ENCODE data around the gene CHST15.

CHST15 gene

GRCh38 chr10:124013916-124014315 lies 79.5 kb downstream of the CHST15 start:
- Histone ChIP-seq H3K9me3 (ENCODE audit: control insufficient read depth, low read length) (no peaks in the 10 kb centered on the region), H3K4me1 (ENCODE audit: control insufficient read depth, insufficient read depth, low read length) (peaks cover 3% of the 10 kb centered on the region), H3K27me3 (ENCODE audit: control insufficient read depth, insufficient read depth, low read length, poor library complexity, severe bottlenecking) (no peaks in the 10 kb centered on the region), H3K27ac (ENCODE audit: insufficient read depth, low read depth, low read length, poor library complexity, severe bottlenecking) (no peak overlapping the region), H3K36me3 (ENCODE audit: control insufficient read depth, insufficient read depth, low read length) (no peaks in the 10 kb centered on the region), H3K4me3 (ENCODE audit: insufficient read depth, low read depth, low read length) (no peak overlapping the region)
- 92% methylated on average over 1 of the region's 1 CpG; no CpG with 5 or more reads in 1 of the 2 experiments for WGBS, 2 experiments

- no peaks in the 10 kb centered on the region for H3K9me3 ChIP-seq (ENCODE audit: control insufficient read depth, low read length)
These were observed 80.4 kb downstream of the CHST15 start for GRCh38 chr10:124012991-124013390.

GRCh38 chr10:124012583-124012982 lies 80.8 kb downstream of the CHST15 start:
- no peaks in the 10 kb centered on the region for H3K36me3 ChIP-seq (ENCODE audit: control insufficient read depth, insufficient read depth, low read length)
- H3K9me3 ChIP-seq (ENCODE audit: control insufficient read depth, low read length) = no peaks in the 10 kb centered on the region
- 89 to 91% methylated on average over 3 of the region's 3 CpGs for WGBS, 2 experiments
- H3K27ac ChIP-seq (ENCODE audit: insufficient read depth, low read depth, low read length, poor library complexity, severe bottlenecking) = no peak overlapping the region
- H3K4me3 ChIP-seq (ENCODE audit: insufficient read depth, low read depth, low read length) = no peak overlapping the region
- no peaks in the 10 kb centered on the region for H3K27me3 ChIP-seq (ENCODE audit: control insufficient read depth, insufficient read depth, low read length, poor library complexity, severe bottlenecking)
- H3K4me1 ChIP-seq (ENCODE audit: control insufficient read depth, insufficient read depth, low read length) = peaks cover 3% of the 10 kb centered on the region

More at GRCh38 chr10:124012991-124013390, 80.4 kb downstream of the CHST15 start:
- peaks cover 3% of the 10 kb centered on the region for H3K4me1 ChIP-seq (ENCODE audit: control insufficient read depth, insufficient read depth, low read length)
- H3K27ac ChIP-seq (ENCODE audit: insufficient read depth, low read depth, low read length, poor library complexity, severe bottlenecking) = no peak overlapping the region
- H3K36me3 ChIP-seq (ENCODE audit: control insufficient read depth, insufficient read depth, low read length) = no peaks in the 10 kb centered on the region
- no peaks in the 10 kb centered on the region for H3K27me3 ChIP-seq (ENCODE audit: control insufficient read depth, insufficient read depth, low read length, poor library complexity, severe bottlenecking)
- WGBS, 2 experiments = 91 to 97% methylated on average over 7 of the region's 7 CpGs
- no peak overlapping the region for H3K4me3 ChIP-seq (ENCODE audit: insufficient read depth, low read depth, low read length)

- Histone ChIP-seq H3K27me3 (ENCODE audit: control insufficient read depth, insufficient read depth, low read length, poor library complexity, severe bottlenecking) (no peaks in the 10 kb centered on the region), H3K9me3 (ENCODE audit: control insufficient read depth, low read length) (no peaks in the 10 kb centered on the region), H3K4me3 (ENCODE audit: insufficient read depth, low read depth, low read length) (no peak overlapping the region), H3K36me3 (ENCODE audit: control insufficient read depth, insufficient read depth, low read length) (no peaks in the 10 kb centered on the region), H3K4me1 (ENCODE audit: control insufficient read depth, insufficient read depth, low read length) (peaks cover 3% of the 10 kb centered on the region), H3K27ac (ENCODE audit: insufficient read depth, low read depth, low read length, poor library complexity, severe bottlenecking) (no peak overlapping the region)
- WGBS, 2 experiments = 92 to 93% methylated on average over 5 of the region's 5 CpGs
These were observed 81.3 kb downstream of the CHST15 start for GRCh38 chr10:124012066-124012465.

GRCh38 chr10:124011464-124011863 lies 81.9 kb downstream of the CHST15 start:
- peaks cover 3% of the 10 kb centered on the region for H3K4me1 ChIP-seq (ENCODE audit: control insufficient read depth, insufficient read depth, low read length)
- no peak overlapping the region for H3K27ac ChIP-seq (ENCODE audit: insufficient read depth, low read depth, low read length, poor library complexity, severe bottlenecking)
- H3K4me3 ChIP-seq (ENCODE audit: insufficient read depth, low read depth, low read length) = no peak overlapping the region
- WGBS, 2 experiments = 90 to 91% methylated on average over 11 of the region's 11 CpGs
- no peaks in the 10 kb centered on the region for H3K27me3 ChIP-seq (ENCODE audit: control insufficient read depth, insufficient read depth, low read length, poor library complexity, severe bottlenecking)
- H3K9me3 ChIP-seq (ENCODE audit: control insufficient read depth, low read length) = no peaks in the 10 kb centered on the region
- H3K36me3 ChIP-seq (ENCODE audit: control insufficient read depth, insufficient read depth, low read length) = no peaks in the 10 kb centered on the region

- Histone ChIP-seq H3K4me3 (ENCODE audit: insufficient read depth, low read depth, low read length) (no peak overlapping the region), H3K27ac (ENCODE audit: insufficient read depth, low read depth, low read length, poor library complexity, severe bottlenecking) (no peak overlapping the region), H3K36me3 (ENCODE audit: control insufficient read depth, insufficient read depth, low read length) (no peaks in the 10 kb centered on the region), H3K9me3 (ENCODE audit: control insufficient read depth, low read length) (no peaks in the 10 kb centered on the region), H3K4me1 (ENCODE audit: control insufficient read depth, insufficient read depth, low read length) (peaks cover 8% of the 10 kb centered on the region), H3K27me3 (ENCODE audit: control insufficient read depth, insufficient read depth, low read length, poor library complexity, severe bottlenecking) (no peaks in the 10 kb centered on the region)
- 75 to 76% methylated on average over 22 of the region's 22 CpGs for WGBS, 2 experiments
These were observed 82.8 kb downstream of the CHST15 start for GRCh38 chr10:124010563-124011131.

GRCh38 chr10:124010024-124010423 lies 83.4 kb downstream of the CHST15 start:
- H3K36me3 ChIP-seq (ENCODE audit: control insufficient read depth, insufficient read depth, low read length) = no peaks in the 10 kb centered on the region
- H3K4me1 ChIP-seq (ENCODE audit: control insufficient read depth, insufficient read depth, low read length) = peaks cover 11% of the 10 kb centered on the region
- H3K9me3 ChIP-seq (ENCODE audit: control insufficient read depth, low read length) = no peaks in the 10 kb centered on the region
- H3K27ac ChIP-seq (ENCODE audit: insufficient read depth, low read depth, low read length, poor library complexity, severe bottlenecking) = no peak overlapping the region
- WGBS, 2 experiments = 95 to 97% methylated on average over 20 of the region's 20 CpGs
- H3K27me3 ChIP-seq (ENCODE audit: control insufficient read depth, insufficient read depth, low read length, poor library complexity, severe bottlenecking) = no peaks in the 10 kb centered on the region
- H3K4me3 ChIP-seq (ENCODE audit: insufficient read depth, low read depth, low read length) = no peak overlapping the region

- peaks cover 11% of the 10 kb centered on the region for H3K4me1 ChIP-seq (ENCODE audit: control insufficient read depth, insufficient read depth, low read length)
- no peak overlapping the region for H3K27ac ChIP-seq (ENCODE audit: insufficient read depth, low read depth, low read length, poor library complexity, severe bottlenecking)
- H3K36me3 ChIP-seq (ENCODE audit: control insufficient read depth, insufficient read depth, low read length) = no peaks in the 10 kb centered on the region
- no peak overlapping the region for H3K4me3 ChIP-seq (ENCODE audit: insufficient read depth, low read depth, low read length)
- no peaks in the 10 kb centered on the region for H3K9me3 ChIP-seq (ENCODE audit: control insufficient read depth, low read length)
- 95 to 96% methylated on average over 15 to 16 of the region's 16 CpGs for WGBS, 2 experiments
- no peaks in the 10 kb centered on the region for H3K27me3 ChIP-seq (ENCODE audit: control insufficient read depth, insufficient read depth, low read length, poor library complexity, severe bottlenecking)
These were observed 84.0 kb downstream of the CHST15 start for GRCh38 chr10:124009231-124010015.

- Histone ChIP-seq H3K27ac (ENCODE audit: insufficient read depth, low read depth, low read length, poor library complexity, severe bottlenecking) (no peak overlapping the region), H3K36me3 (ENCODE audit: control insufficient read depth, insufficient read depth, low read length) (no peaks in the 10 kb centered on the region), H3K4me3 (ENCODE audit: insufficient read depth, low read depth, low read length) (no peak overlapping the region), H3K9me3 (ENCODE audit: control insufficient read depth, low read length) (no peaks in the 10 kb centered on the region), H3K4me1 (ENCODE audit: control insufficient read depth, insufficient read depth, low read length) (peaks cover 11% of the 10 kb centered on the region), H3K27me3 (ENCODE audit: control insufficient read depth, insufficient read depth, low read length, poor library complexity, severe bottlenecking) (no peaks in the 10 kb centered on the region)
- 93 to 95% methylated on average over 10 of the region's 10 CpGs for WGBS, 2 experiments
These were observed 84.7 kb downstream of the CHST15 start for GRCh38 chr10:124008681-124009080.

- 94 to 96% methylated on average over 14 of the region's 14 CpGs for WGBS, 2 experiments
- H3K4me3 ChIP-seq (ENCODE audit: insufficient read depth, low read depth, low read length) = no peak overlapping the region
- H3K27ac ChIP-seq (ENCODE audit: insufficient read depth, low read depth, low read length, poor library complexity, severe bottlenecking) = no peak overlapping the region
- H3K4me1 ChIP-seq (ENCODE audit: control insufficient read depth, insufficient read depth, low read length) = peaks cover 11% of the 10 kb centered on the region
- no peaks in the 10 kb centered on the region for H3K36me3 ChIP-seq (ENCODE audit: control insufficient read depth, insufficient read depth, low read length)
- no peaks in the 10 kb centered on the region for H3K9me3 ChIP-seq (ENCODE audit: control insufficient read depth, low read length)
- no peaks in the 10 kb centered on the region for H3K27me3 ChIP-seq (ENCODE audit: control insufficient read depth, insufficient read depth, low read length, poor library complexity, severe bottlenecking)
These were observed 85.2 kb downstream of the CHST15 start for GRCh38 chr10:124008187-124008586.
